SH-SY5Y (cell line): ENCODE data around the gene MEIS3.

Experiments
- GATA2 ChIP-seq: IDR thresholded peaks from 2 replicates; pipeline ENCODE4 v1.6.1; 2011; ENCODE audit warnings: mild to moderate bottlenecking, low read depth, low read length
- GATA3 ChIP-seq: IDR thresholded peaks from 2 replicates; pipeline ENCODE4 v1.6.1; 2011; ENCODE audit warnings: low read depth, mild to moderate bottlenecking, low read length, moderate library complexity

- TF ChIP-seq GATA2 (no peak), GATA3 (no peak)
These were observed 25.1 kb upstream of the MEIS3 start for GRCh38 chr19:47444388-47444821.
